ENCODE data around the gene FGG. TPM values are rescaled to one million over a fixed set of nuclear protein-coding genes. Genes with fewer than 3 reads are reported as not detected.

The FGG gene
- total RNA-seq, 2 experiments from 2014 or later = not detected

DNA sequence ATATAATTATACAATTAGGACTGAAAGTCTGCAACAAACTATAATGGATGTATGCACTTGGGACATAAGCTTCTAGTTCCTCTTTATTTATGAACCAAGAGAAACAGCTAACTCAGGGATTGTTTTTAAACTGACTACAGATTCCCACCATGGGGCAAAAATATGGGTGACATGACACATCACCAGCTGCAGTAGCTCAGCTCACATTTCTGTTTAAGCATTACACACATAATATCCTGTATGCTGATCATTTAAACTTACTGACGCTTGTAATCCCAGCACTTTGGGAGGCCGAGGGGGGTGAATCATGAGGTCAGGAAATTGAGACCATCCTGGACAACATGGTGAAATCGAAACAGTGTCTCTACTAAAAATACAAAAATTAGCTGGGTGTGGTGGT lies 38.1 kb downstream of the FGG start:
- ChIA-PET CTCF (interaction anchor here (1.2 to 2.3 kb wide), 2 partner anchors 15 to 22 kb away, joined by 3 to 7 read pairs; no protein-coding TSS in a partner anchor), POLR2A (no interaction called here)
- Mint-ChIP-seq H3K27me3 (peaks cover 11% of the 10 kb centered on the region), H3K36me3 (ENCODE audit: low read depth) (no peaks in the 10 kb centered on the region), H3K27ac (no peak overlapping the region), H3K4me3 (no peak overlapping the region), H3K9me3 (no peaks in the 10 kb centered on the region), H3K4me1 (ENCODE audit: low read depth) (no peaks in the 10 kb centered on the region)
- ATAC-seq = no peak
- intact Hi-C loops (cut with micrococcal nuclease) = no loop called here
- TF ChIP-seq, protein P1, sequence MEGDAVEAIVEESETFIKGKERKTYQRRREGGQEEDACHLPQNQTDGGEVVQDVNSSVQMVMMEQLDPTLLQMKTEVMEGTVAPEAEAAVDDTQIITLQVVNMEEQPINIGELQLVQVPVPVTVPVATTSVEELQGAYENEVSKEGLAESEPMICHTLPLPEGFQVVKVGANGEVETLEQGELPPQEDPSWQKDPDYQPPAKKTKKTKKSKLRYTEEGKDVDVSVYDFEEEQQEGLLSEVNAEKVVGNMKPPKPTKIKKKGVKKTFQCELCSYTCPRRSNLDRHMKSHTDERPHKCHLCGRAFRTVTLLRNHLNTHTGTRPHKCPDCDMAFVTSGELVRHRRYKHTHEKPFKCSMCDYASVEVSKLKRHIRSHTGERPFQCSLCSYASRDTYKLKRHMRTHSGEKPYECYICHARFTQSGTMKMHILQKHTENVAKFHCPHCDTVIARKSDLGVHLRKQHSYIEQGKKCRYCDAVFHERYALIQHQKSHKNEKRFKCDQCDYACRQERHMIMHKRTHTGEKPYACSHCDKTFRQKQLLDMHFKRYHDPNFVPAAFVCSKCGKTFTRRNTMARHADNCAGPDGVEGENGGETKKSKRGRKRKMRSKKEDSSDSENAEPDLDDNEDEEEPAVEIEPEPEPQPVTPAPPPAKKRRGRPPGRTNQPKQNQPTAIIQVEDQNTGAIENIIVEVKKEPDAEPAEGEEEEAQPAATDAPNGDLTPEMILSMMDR (IDR thresholded peaks at IDR 0.05) = no peak
- no peak for DNase-seq

DNA sequence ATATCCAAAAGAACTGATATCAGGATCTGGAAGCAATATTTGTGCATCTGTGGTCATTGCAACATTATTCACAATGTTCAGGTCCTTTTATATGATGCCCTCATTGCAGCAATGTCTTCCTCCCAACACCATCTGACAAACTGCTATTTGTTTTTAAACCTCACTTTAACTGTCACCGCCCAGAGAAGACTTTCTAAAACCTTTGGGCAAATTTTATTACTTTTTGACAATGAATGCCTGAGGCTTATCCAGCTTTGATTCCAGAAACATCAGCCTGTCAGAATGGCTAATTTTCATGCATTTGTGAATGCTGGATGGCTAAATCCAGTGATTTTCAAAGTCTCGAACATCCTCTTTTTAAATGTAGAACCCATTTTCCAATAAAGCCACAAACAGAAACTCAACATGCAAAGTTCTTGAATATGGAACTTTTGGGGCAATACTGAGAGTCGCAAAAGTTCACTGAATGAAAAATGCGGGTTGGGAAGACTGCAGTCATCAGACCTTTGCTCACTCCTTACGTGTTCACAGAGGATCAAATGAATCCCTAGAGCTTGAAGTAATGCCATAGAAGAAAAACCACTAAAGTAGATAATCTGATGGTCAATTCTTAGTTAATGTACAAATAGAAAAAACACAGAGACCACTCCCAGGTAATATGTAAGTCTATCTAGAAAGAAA lies 39.1 kb downstream of the FGG start:
- TF ChIP-seq, protein P1 (IDR thresholded peaks at IDR 0.05) = no peak
- Mint-ChIP-seq H3K4me3 (no peak overlapping the region), H3K9me3 (no peaks in the 10 kb centered on the region), H3K4me1 (ENCODE audit: low read depth) (no peaks in the 10 kb centered on the region), H3K27ac (no peak overlapping the region), H3K36me3 (ENCODE audit: low read depth) (no peaks in the 10 kb centered on the region), H3K27me3 (peaks cover 11% of the 10 kb centered on the region)
- no peak for DNase-seq
- CTCF ChIA-PET = interaction anchor here (1.2 to 2.3 kb wide), 2 partner anchors 14 to 21 kb away, joined by 3 to 7 read pairs; no protein-coding TSS in a partner anchor
- ATAC-seq = no peak
- intact Hi-C loops (cut with micrococcal nuclease) = no loop called here
- POLR2A ChIA-PET = no interaction called here

DNA sequence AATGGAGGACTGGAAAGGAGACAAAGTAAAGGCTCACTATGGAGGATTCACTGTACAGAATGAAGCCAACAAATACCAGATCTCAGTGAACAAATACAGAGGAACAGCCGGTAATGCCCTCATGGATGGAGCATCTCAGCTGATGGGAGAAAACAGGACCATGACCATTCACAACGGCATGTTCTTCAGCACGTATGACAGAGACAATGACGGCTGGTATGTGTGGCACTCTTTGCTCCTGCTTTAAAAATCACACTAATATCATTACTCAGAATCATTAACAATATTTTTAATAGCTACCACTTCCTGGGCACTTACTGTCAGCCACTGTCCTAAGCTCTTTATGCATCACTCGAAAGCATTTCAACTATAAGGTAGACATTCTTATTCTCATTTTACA lies 42.9 kb downstream of the FGG start:
- TF ChIP-seq, protein P1 (IDR thresholded peaks at IDR 0.05) = no peak
- ChIA-PET CTCF (interaction anchor here (1.6 to 2.8 kb wide), 2 partner anchors 8 to 11 kb away, joined by 4 to 12 read pairs; no protein-coding TSS in a partner anchor), POLR2A (no interaction called here)
- H3K27me3 Mint-ChIP-seq = peaks cover 7% of the 10 kb centered on the region
- no peak overlapping the region for H3K4me3 Mint-ChIP-seq
- no peaks in the 10 kb centered on the region for H3K36me3 Mint-ChIP-seq (ENCODE audit: low read depth)
- ATAC-seq (no peak), DNase-seq (no peak)
- no peaks in the 10 kb centered on the region for H3K4me1 Mint-ChIP-seq (ENCODE audit: low read depth)
- no peak overlapping the region for H3K27ac Mint-ChIP-seq
- intact Hi-C loops (cut with micrococcal nuclease) = no loop called here
- no peaks in the 10 kb centered on the region for H3K9me3 Mint-ChIP-seq

DNA sequence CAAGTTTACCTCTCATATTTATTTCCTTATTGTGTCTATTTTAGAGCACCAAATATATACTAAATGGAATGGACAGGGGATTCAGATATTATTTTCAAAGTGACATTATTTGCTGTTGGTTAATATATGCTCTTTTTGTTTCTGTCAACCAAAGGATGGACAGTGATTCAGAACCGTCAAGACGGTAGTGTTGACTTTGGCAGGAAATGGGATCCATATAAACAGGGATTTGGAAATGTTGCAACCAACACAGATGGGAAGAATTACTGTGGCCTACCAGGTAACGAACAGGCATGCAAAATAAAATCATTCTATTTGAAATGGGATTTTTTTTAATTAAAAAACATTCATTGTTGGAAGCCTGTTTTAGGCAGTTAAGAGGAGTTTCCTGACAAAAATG lies 43.4 kb downstream of the FGG start:
- CTCF ChIA-PET = interaction anchor here (1.6 to 2.8 kb wide), 2 partner anchors 9 to 10 kb away, joined by 4 to 12 read pairs; no protein-coding TSS in a partner anchor

More for the DNA sequence above, 43.4 kb downstream of the FGG start:
- no peak overlapping the region for H3K4me3 Mint-ChIP-seq
- intact Hi-C loops (cut with micrococcal nuclease) = no loop called here
- no peaks in the 10 kb centered on the region for H3K36me3 Mint-ChIP-seq (ENCODE audit: low read depth)
- H3K27ac Mint-ChIP-seq = no peak overlapping the region
- DNase-seq (no peak), ATAC-seq (no peak)
- POLR2A ChIA-PET = no interaction called here
- H3K9me3 Mint-ChIP-seq = no peaks in the 10 kb centered on the region
- H3K4me1 Mint-ChIP-seq (ENCODE audit: low read depth) = no peaks in the 10 kb centered on the region
- H3K27me3 Mint-ChIP-seq = peaks cover 7% of the 10 kb centered on the region
- TF ChIP-seq, protein P1 (IDR thresholded peaks at IDR 0.05) = no peak

All from activated CD8-positive, alpha-beta T cell treated with anti-CD3 and anti-CD28 coated beads for 36 hours (primary cell).